ENCODE data around the gene CCDC9.
A peak's percentile ranks its signal among the peaks of the same experiment; 100 is the strongest.

Gene CCDC9

GRCh38 chr19:47255879-47256692 is at the start of gene CCDC9:
TSS of gene CCDC9 (plus strand) at chr19:47256525. CDS start at chr19:47258401, 1,876 bp downstream.
- peak; percentile 96 for DNase-seq

GRCh38 chr19:47209319-47210179 is 46.8 kb upstream of the CCDC9 start:
- no peak for DNase-seq

GRCh38 chr19:47210180-47210490 is 46.2 kb upstream of the CCDC9 start:
- no peak for DNase-seq

GRCh38 chr19:47210689-47211316 is 45.5 kb upstream of the CCDC9 start:
- peak; percentile 83 for DNase-seq

- no peak for DNase-seq
Measured at GRCh38 chr19:47215581-47215980, 40.7 kb upstream of the CCDC9 start.

GRCh38 chr19:47221080-47221841 is 35.1 kb upstream of the CCDC9 start:
- DNase-seq: no peak

GRCh38 chr19:47221890-47222289 is 34.4 kb upstream of the CCDC9 start:
- no peak for DNase-seq

GRCh38 chr19:47225746-47226425 is 30.4 kb upstream of the CCDC9 start:
- peak; percentile 88 for DNase-seq

GRCh38 chr19:47226426-47227351 is 29.6 kb upstream of the CCDC9 start:
- peak; percentile 88 for DNase-seq

GRCh38 chr19:47227352-47228167 is 28.8 kb upstream of the CCDC9 start:
- DNase-seq: peak; percentile 98

- peak; percentile 61 for DNase-seq
Measured at GRCh38 chr19:47228168-47228936, 28.0 kb upstream of the CCDC9 start.

GRCh38 chr19:47228937-47229675 is 27.2 kb upstream of the CCDC9 start:
- DNase-seq: peak; percentile 46

- no peak for DNase-seq
Measured at GRCh38 chr19:47229676-47230053, 26.7 kb upstream of the CCDC9 start.

GRCh38 chr19:47230054-47230920 is 26.0 kb upstream of the CCDC9 start:
- DNase-seq: peak; percentile 49

GRCh38 chr19:47230921-47231214 is 25.5 kb upstream of the CCDC9 start, which contains the start of gene BBC3:
TSS of gene BBC3 (minus strand) at chr19:47231199. CDS start at chr19:47228431, 2,768 bp downstream.
- DNase-seq: no peak

GRCh38 chr19:47231215-47232054 is 24.9 kb upstream of the CCDC9 start:
- DNase-seq: peak; percentile 86
